HuH-7.5 (cell line): ENCODE results near the gene ZBTB22.
"Not testable (repeated sequence)": the region's sequence is repeated elsewhere in the genome, so short reads cannot be mapped to it uniquely, and the experiment has no call there.

Source experiments
- DNase-seq: peaks from one replicate; pipeline ENCODE4 v3.0.0; 2011; ENCODE audit warnings: low spot score

Gene ZBTB22

DNA sequence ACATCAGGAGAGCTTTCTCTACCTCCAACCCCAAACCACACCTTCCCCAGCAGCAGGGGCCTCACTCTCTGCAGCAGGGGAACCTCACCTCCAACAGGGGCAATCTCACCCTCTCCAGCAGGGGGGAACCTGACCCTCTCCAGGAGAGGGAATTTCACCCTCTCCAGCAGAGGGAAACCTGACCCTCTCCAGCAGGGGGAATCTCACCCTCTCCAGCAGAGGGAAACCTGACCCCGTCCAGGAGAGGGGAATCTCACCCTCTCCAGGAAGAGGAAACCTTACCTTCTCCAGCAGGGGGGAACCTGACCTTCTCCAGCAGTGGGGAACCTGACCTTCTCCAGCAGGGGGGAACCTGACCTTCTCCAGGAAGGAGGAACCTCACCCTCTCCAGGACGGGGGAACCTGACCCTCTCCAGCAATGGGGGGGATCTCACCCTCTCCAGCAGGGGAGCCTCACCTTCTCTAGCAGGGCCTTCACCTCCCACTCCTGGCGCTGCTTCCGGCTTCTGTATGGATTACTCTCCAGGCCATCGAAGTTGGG lies 37.5 kb downstream of the ZBTB22 start:
- DNase-seq: peak; percentile 77

DNA sequence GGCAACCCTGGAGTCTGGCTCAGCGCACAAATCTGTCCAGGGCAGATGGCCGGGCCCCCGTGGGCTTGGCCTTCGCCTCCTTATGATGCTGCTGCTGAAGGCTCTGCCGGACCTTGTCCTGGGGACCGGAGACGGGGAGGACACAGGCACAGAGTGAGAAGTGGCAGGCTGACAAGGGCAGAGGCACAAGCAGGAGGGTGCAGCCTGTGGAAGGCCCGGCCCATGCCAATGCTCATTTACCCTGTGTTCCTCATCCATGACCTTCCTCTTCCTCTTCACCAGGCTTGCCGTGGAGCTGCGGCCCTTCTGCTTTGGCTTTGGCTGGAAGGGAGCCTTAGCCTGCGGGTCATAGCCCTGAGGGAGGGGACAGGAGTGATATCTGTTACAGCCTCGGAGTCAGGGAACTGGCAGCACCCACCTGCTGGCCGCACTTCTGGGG lies 38.3 kb downstream of the ZBTB22 start:
- no peak for DNase-seq

DNA sequence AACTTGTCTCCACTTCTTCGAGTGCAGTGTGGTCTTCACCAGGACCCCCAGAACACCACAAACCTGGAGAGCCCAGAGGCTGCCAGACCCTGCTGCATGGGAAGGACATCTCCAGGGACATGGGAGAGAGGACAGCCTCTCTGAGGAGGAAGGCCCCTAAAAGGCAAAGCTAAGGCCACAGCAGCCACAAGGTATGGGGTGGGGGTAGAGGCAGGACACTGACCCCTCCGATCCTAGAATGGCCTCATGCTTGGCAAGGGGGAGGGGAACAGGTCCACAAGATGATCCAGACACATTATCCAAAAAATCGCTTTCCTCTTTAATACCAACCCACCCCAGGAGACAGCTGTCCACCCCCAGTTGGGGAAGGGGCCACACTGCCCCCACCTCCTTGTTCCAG lies 38.7 kb downstream of the ZBTB22 start:
- no peak for DNase-seq

DNA sequence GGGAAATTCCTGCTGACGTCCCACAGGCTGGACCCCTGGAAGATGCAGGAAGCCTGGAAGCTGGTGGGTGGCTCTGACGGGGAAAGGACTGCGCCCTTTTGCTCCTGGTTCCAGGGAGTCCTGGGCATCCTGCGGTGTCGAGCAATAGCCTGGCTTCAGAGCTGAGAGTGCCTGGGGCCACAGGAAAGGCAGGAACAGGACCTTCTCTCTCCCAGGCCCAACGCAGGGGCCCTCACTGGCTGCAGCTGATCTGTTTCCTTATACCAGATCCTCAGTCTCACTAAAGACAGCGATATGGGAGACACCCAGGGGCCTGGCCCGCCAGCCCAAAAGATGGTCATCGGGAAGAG lies 39.2 kb downstream of the ZBTB22 start:
- DNase-seq: no peak

DNA sequence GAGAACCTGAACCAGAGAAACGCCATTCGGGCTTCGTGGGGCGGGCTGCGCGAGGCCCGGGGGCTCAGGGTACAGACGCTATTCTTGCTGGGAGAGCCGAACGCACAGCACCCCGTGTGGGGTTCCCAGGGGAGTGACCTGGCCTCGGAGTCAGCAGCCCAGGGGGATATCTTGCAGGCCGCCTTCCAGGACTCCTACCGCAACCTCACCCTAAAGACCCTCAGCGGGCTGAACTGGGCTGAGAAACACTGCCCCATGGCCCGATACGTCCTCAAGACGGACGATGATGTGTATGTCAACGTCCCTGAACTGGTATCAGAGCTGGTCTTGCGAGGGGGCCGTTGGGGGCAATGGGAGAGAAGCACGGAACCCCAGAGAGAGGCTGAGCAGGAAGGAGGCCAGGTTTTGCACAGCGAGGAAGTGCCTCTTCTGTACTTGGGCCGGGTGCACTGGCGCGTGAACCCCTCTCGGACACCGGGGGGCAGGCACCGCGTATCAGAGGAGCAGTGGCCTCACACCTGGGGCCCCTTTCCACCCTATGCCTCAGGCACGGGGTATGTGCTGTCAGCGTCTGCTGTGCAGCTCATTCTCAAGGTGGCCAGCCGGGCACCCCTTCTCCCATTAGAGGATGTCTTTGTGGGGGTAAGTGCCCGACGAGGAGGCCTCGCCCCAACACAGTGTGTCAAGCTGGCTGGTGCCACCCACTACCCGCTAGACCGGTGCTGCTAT lies 39.7 kb downstream of the ZBTB22 start:
- DNase-seq: no peak

DNA sequence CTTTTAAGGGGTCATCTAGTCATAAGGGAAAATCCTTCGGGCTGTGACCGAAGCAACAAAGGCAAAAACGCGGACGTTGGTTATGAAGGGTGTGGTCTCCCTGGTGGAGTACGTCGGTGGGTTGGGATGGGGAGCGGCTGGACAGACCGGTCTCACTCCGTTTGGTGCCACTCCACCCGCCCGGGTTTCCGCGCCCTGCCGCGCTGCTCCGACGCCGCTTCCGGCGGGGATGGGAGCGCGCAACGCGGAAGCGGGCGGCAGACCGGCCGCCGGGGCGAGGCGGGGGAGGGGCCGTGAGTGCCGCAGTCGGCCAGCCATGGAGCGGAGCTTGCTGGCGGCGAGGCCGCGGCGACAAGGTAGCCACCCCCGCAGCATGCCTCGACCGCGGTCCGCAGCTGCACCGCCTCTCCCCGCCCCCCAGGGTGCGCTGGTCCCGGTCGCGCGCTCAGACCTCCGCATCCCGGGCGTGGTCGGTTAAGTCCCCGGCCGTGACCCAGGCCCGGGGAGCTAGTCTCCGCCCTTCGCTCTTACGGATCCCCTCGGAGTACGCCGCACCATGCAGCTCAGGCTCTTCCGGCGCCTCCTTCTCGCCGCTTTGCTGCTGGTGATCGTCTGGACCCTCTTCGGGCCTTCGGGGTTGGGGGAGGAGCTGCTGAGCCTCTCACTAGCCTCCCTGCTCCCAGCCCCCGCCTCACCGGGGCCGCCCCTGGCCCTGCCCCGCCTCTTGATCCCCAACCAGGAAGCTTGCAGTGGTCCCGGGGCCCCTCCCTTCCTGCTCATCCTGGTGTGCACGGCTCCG lies 40.5 kb downstream of the ZBTB22 start, which contains the start of gene B3GALT4:
Gene B3GALT4 (plus strand): TSS at position 260 of the 799 bp plus-strand sequence. CDS start 297 bp downstream, at position 557.
- DNase-seq: peak; percentile 31

DNA sequence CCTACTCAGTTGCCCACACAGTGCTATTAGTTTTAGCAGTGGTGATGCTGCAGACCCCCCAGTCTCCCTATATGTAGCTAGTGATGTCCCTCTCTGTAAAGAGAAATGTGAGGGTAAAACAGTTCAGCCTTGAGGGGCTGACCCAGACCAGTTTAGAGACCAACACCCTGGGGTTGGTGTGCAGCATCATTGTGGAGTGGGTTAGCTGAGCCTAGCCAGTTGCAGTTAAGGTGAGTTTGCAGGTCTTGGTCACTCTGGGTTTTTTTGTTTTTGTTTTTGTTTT lies 41.0 kb downstream of the ZBTB22 start:
- DNase-seq: no peak

DNA sequence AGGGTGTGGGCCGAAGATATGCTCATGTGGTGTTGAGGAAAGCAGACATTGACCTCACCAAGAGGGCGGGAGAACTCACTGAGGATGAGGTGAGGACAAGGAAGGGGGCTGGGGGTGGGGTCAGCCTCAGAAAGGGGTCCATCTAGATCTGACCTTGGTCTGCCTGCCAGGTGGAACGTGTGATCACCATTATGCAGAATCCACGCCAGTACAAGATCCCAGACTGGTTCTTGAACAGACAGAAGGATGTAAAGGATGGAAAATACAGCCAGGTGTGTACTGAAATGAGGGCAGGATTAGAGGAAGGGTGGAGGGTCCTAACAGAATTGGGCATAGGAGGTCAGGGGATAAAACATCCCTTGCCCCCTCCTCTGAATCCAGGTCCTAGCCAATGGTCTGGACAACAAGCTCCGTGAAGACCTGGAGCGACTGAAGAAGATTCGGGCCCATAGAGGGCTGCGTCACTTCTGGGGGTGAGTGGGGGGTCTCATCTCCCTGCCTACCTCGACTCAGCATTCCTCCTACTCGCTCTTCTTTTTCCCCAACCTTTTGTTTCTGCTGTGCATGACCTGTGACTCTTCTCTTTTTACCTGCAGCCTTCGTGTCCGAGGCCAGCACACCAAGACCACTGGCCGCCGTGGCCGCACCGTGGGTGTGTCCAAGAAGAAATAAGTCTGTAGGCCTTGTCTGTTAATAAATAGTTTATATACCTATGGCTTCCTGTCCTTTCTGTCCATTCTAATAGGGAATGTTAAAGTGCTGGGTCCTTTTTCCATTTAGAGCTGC lies 41.6 kb downstream of the ZBTB22 start:
- DNase-seq: not testable (repeated sequence)

DNA sequence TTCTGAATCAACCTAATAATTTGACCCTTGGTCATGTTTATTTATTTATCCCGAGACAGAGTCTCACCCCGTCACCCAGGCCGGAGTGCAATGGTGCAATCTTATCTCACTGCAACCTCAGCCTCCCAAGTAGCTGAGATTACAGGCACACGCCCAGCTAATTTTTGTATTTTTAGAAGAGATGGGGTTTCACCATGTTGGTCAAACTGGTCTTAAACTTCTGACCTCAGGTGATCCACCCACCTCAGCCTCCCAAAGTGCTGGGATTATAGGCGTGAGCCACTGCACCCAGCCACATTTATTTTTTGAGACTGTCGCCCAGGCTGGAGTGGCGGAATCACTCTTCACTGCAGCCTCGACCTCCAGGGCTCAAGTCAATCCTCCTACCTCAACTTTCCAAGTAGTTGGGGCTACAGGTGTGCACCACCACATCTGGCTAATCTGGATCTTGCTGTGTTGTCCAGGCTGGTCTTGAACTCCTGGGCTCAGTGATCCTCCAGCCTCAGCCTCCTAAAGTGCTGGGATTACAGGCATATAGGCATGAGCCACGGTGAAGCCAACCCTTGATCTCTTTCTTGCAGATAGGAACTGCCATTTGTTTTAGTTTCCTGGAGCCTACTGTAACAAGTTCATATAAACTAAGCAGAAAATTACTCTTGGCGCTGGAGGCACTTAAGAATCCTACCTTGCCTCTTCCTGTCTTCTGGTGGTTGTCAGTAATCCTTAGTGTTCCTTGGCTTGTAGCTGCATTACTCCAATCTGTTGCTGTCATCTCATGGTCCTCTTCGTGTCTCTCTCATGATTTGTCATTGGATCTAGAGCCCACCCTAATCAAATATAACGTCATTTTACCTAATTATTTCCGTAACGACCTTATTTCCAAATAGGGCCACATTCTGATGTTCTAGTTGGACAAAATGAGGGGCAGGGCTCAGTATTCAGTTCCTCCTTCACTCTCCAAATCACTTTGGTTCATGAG lies 43.3 kb downstream of the ZBTB22 start:
- DNase-seq: no peak

DNA sequence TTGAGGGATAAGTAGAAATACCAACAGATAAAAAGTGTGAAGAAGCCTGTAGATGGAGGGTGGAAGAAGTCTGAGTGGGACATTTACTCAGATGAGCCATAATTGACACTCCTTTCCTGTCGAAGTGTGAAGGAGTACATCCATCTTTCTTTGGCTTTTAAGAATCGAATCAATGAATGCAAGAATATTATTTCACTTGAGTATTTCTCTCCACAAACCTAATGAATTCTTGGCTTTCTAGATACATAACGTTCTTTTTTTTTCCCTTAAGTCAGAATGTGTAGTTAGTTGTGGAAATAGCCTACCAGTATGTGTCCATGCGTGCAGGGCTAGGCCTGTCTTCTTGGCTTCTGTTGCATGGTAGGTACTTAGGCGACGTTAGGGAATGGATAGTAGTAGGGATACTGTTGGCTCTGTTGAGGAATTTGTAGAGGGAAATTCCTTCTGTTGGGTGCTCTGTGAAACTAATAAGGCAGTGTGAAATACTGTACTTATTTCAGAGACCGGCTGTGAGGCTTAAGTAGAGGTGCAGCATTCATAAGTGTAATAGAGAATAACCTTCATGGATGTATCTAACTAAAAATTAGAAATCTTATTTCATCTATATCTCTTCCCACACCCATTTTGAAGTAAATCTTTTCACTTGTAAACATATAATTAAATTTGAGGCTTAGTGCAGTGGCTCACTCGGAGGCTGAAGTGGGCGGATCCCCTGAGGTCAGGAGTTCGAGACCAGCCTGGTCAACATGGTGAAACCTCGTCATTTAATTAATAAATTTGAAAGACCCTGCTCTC lies 44.2 kb downstream of the ZBTB22 start:
- no peak for DNase-seq

DNA sequence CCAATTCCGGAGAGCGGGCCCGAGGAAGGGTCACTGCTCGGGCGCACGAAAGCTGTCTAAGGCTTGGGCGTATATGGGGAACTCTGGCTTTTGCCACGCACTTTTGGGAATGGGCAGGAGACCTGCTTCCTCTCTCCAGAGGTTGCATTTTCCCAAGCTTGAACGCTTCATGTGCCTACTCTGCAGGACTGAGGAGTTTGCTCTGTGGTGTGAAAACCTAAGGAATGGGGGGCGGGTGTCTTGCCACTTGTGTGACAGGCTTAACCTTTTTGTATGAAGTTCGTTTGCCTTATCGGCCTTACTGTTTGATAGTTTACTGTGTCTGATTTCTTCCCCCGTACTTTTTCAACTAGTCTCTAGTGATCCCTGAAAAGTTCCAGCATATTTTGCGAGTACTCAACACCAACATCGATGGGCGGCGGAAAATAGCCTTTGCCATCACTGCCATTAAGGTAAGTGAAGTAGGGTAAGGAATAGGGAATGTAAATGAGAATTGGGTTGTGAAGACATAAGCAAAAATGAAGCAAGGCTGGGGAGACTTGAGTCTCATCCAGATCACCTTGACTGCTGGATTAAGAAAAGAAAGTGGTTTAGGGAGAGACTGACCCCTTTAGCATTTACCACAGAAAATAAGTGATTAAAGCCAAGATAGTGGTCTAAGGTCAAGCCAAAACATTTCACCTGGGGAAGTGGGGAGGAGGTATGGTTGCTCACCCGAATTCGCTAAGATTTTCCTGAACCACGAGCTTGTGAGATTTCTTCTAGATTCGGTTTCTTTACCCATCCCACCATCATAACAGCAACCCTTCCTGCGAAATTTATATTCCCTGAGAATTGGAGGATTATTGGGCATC lies 45.0 kb downstream of the ZBTB22 start:
- DNase-seq: no peak

DNA sequence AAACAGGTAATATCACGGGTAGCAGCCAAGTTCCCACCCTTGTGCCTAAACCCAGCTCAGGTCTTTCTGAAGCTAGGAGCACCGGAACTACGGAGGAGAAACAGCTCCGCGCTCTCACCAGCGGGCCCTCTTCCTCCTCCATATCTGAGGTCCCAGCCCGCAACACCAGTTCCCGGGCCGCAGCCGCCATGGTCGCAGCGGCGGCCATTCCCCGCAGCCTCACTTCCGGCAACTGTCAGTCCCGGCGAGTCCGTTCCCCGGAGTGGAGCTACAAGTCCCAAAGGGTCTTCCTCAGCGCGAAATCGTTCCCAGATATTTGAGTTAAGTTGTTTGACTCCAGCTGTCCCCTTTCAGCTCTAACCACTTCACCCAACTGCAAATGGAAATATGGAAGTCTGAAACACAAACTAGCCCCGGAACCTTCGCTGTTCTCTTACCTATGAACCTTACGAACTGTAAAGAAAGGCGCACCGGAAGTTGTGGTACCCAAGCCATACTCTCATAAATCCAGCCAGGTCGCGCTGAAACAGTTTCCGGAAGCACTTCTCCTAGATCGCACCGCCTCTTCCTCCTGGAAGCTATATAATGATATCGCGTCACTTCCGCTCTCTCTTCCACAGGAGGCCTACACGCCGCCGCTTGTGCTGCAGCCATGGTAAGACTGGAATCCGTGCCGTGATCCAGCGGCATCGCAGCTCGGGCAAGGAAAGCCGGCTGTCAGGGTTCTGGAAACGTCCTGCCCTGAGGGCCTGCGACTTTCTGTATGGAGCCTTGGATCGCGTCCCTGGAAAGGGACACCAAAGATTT lies 45.9 kb downstream of the ZBTB22 start, which contains the start of the genes RPS18 and VPS52:
Gene RPS18 (plus strand): TSS at position 608 of the 807 bp plus-strand sequence. CDS start 45 bp downstream, at position 653.
Gene VPS52 (minus strand): TSS at position 409 of the 807 bp plus-strand sequence. CDS start 201 bp downstream, at position 208.
- DNase-seq: peak; percentile 75

DNA sequence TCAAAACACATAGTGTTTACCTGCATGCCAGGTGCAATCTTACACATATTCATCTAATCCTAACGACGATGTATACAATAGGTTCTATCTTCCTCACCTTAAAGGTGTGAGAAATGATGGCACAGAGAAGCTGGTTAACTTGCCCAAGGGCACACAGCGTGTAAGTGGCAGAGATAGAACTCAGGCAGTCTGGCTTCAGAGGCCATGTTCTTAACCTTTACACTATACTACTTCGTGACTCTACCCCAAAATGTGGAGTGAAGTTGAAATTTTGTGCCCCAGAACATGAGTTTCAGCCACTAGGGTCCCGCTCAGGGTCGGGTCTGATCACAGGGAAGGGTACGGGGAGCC lies 46.5 kb downstream of the ZBTB22 start:
- DNase-seq: no peak
